GM12891 (cell line): ENCODE measurements around the gene RGS14.

ENCODE experiments used
- DNase-seq: peaks from one replicate; pipeline ENCODE4 v3.0.0; 2011; ENCODE audit warnings: low spot score; ENCODE audit not compliant: insufficient read length
- FAIRE-seq: peaks from 2 replicates; lab custom pipeline; 2011; peaks lifted over from hg19 to GRCh38; lab: Jason Lieb, UNC
- PAX5 ChIP-seq: IDR thresholded peaks from 2 replicates; pipeline ENCODE4 v1.6.1; 2011; ENCODE audit warnings: low read length, moderate library complexity, mild to moderate bottlenecking; ENCODE audit not compliant: insufficient read depth, severe bottlenecking
- POLR2A ChIP-seq: IDR thresholded peaks from 2 replicates; pipeline ENCODE4 v1.6.1; 2011; ENCODE audit warnings: low read depth, low read length, control low read depth
- POLR2AphosphoS5 ChIP-seq: IDR thresholded peaks from 2 replicates; pipeline ENCODE4 v1.6.1; 2011; ENCODE audit warnings: low read depth, low read length, control low read depth
- POU2F2 ChIP-seq: IDR thresholded peaks from 2 replicates; pipeline ENCODE4 v1.6.1; 2011; ENCODE audit warnings: low read depth, mild to moderate bottlenecking, control low read depth, low read length, moderate library complexity
- SPI1 ChIP-seq: IDR thresholded peaks from 2 replicates; pipeline ENCODE4 v1.6.1; 2011; ENCODE audit warnings: low read depth, low read length, control low read depth
- TAF1 ChIP-seq: IDR thresholded peaks from 2 replicates; pipeline ENCODE4 v1.6.1; 2011; ENCODE audit warnings: low read depth, low read length, control low read depth

RGS14 gene

GRCh38 chr5:177313561-177314259 is 44.0 kb upstream of the RGS14 start:
- no peak for DNase-seq
- FAIRE-seq, result no peak
- no peak for TF ChIP-seq TAF1
- no peak for TF ChIP-seq PAX5
- no peak for TF ChIP-seq SPI1
- TF ChIP-seq POLR2AphosphoS5, result no peak
- no peak for TF ChIP-seq POU2F2
- TF ChIP-seq POLR2A, result no peak

DNA sequence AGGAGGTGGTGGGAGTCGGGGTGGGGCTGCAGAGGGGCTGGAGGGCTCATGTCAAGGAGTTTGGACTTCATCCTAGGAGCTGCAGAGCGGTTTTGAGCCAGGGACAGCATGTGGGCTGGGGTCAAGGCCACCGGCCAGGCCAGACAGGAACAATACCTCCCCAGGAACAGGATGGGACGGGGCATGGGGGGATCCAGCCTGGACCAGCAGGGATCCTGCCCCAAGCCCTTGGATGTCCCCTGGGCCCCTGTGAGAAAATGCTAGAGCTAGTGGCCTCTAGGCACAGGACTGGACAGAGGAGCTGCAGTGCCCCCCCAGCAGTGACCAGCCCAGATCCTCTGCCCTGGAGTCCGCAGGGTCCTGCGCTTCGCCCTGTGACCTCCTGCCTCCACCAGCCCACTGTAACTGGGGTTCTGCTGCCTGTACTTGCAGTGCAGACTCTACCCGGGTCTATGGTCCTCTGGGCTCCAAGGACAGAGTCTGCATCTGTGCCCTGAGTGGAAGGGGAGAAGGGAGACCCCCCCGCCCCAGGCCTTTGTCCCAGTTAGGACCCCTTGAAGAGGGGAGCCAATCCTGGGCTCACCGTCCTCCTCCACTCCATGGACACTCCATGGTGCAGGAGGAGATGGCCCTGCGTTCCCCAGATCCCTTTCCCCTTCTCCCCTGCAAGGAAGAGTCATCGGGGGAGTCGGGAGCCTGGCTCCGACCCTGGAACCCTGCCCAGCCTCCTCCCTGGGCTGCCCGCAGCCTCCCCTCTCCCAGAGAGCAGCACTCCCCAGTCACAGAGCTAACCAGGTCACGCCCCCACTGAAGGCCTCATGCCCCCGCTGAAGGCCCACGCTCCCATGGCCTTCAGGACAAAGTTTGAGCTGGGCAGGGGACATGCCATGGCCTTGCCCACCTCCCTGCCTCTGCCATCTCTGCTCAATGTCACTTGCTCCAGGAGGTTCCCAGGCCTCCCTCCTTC is 43.1 kb upstream of the RGS14 start:
- DNase-seq (no peak), FAIRE-seq (no peak)
- TF ChIP-seq POLR2A (no peak), PAX5 (no peak), TAF1 (no peak)

DNA sequence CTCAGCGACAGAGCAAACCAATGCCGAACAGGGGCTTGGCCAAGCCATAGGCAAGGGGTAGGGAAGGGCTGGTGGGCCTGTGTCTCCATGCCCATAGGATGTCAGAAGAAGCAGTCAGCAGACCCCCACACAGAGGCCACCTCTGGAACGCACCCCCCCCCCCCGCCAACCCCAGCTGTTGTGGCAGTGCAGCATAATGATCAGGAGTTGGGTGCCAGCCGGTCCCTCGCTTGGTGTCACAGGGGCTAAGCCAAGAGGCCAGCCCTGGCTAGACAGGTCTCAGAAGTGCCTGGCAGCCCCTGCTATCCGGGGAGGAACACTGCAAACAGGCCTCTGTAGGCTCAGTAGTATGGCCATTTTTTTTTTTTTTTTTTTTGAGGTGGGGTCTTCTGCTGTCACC is 42.3 kb upstream of the RGS14 start:
- no peak for DNase-seq
- TF ChIP-seq POLR2A (no peak), PAX5 (no peak)
- FAIRE-seq, result no peak

DNA sequence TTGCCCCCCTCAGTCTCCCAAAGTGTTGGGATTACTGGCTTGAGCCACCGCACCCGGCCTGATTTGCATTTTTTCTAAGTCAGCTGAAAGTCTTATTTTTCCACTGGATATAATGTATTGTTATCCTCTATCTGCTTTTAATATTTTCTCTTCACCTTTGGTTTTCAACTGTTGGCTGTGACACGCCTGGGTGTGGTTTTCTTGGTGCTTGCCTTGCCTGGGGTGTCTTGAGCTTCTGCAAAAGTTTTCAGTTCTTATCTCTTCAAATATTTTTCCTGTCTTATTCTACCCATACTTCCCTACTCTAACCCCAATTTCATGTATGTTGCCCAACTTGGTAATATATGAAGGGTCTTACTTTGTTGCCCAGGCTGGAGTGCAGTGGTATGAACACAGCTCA is 41.7 kb upstream of the RGS14 start:
- FAIRE-seq (no peak), DNase-seq (no peak)
- no peak for TF ChIP-seq POLR2AphosphoS5
- no peak for TF ChIP-seq POU2F2
- TF ChIP-seq PAX5, result no peak
- no peak for TF ChIP-seq SPI1
- no peak for TF ChIP-seq POLR2A
- TF ChIP-seq TAF1, result no peak

- FAIRE-seq, result peak; percentile 91
- DNase-seq, result no peak
- TF ChIP-seq TAF1, result no peak
- no peak for TF ChIP-seq POLR2A
- TF ChIP-seq PAX5, result no peak
- TF ChIP-seq POU2F2, result no peak
- TF ChIP-seq SPI1, result no peak
- TF ChIP-seq POLR2AphosphoS5, result no peak
Measured at GRCh38 chr5:177317959-177318377, 39.8 kb upstream of the RGS14 start.

DNA sequence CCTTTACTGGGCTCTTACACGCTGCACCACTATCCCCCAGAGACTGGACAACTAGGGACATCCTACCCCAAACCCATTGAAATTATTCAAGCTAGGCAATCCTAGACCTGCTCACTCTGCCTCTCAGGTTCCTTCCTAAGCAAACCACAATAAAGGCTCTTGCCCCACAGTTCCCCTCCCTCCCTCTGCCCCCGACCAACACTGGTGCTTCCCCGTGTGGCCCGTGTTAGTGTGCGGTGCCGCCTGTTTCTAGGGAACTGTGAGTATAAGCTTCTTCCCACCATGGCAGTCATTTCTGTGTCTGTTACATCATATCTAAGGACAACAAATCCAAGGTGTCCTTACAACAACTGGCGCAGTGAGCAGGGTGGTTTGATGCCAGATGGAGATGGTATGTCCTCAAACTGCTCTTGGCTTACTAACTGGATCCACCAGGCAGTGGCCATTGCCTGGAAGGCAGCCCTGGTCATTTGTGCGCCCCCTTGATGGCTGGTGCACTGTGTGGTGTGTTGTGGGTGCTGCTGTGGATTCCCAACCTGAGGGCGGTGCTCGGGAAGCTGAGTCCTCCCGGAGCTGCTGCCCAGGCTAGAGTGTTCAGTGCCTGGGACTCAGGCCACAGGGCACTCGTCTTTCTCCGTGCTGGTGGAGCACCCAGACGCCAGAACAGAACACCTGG is 37.7 kb upstream of the RGS14 start:
- TF ChIP-seq SPI1 (no peak), POLR2A (no peak), POU2F2 (no peak), PAX5 (no peak), TAF1 (no peak), POLR2AphosphoS5 (no peak)
- FAIRE-seq (peak; percentile 62), DNase-seq (no peak)

DNA sequence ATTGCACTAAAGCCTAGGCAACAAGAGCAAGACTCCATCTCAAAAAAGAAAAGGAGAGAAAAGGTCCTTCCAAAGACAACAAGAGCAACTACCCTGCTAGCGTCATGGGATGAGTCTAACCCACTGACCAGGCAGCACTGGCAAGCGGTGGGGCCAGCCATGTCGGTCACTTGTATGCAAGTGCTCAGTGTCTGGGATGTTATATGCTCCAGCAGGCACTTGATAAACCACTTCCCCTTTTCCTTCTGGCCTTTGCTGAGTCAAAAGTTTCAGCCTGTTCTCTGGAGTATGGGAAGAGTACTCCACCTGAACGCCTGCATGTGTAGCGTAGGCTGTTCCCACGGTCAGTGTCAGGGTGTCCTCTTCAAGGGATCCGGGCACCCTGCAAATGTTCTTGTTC is 36.8 kb upstream of the RGS14 start:
- TF ChIP-seq POLR2AphosphoS5 (no peak), SPI1 (peak; percentile 95), POLR2A (no peak), PAX5 (no peak), TAF1 (no peak), POU2F2 (no peak)
- FAIRE-seq, result no peak
- no peak for DNase-seq

DNA sequence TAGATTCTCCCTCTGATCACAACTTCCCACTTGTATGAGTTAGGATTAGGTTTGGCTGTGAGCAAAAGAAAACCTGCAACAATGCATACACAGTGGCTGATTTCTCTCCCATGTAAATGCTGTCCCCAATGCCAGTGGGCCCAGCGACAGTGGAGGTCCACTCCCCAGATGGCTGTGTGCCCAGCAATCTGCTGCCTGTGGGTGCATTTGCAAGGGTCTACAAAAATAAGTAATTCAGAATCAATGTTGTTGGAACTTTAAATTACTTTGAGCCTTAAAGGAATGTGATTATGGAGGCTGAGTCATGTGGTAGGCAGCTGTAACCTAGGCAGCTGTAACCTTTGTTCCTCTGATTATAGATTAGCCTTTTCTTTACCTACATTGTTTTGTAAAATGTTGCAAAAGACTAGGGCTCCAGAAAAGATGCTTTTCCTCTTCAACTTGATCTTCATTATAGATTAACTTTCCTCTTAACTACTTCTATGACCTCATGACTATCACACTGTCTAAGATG is 31.8 kb upstream of the RGS14 start:
- no peak for FAIRE-seq
- TF ChIP-seq SPI1, result no peak
- no peak for TF ChIP-seq POLR2A
- no peak for TF ChIP-seq PAX5
- TF ChIP-seq POU2F2, result no peak
- TF ChIP-seq TAF1, result no peak
- TF ChIP-seq POLR2AphosphoS5, result no peak
- no peak for DNase-seq
